NCI-H1417 treated with DMSO at 0.1 percent for 48 hours (cell line): Measurements from ENCODE around the gene VEPH1.

Experiments
- DNase-seq: peaks from one replicate; lab custom pipeline; 2025; lab: John Stamatoyannopoulos, UW

VEPH1 gene

DNA sequence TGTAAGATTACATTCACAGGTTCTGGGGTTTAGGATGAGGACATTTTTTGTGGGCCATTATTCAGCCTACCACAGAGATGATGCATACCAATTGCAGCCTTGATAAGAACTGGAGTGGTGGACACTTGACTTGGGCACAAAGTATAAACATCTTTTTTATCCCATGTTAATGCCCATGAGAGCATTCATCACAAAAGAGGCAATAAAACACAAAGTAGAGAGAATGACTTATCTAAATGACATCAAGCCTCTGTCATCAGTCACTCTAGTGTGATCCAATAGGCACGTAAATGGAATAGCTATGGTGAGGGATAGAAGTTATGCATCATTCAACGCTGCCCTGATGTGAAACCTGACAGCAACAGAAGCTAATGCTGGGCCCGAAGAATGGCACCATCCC lies 25.8 kb downstream of the VEPH1 start:
- no peak for DNase-seq

DNA sequence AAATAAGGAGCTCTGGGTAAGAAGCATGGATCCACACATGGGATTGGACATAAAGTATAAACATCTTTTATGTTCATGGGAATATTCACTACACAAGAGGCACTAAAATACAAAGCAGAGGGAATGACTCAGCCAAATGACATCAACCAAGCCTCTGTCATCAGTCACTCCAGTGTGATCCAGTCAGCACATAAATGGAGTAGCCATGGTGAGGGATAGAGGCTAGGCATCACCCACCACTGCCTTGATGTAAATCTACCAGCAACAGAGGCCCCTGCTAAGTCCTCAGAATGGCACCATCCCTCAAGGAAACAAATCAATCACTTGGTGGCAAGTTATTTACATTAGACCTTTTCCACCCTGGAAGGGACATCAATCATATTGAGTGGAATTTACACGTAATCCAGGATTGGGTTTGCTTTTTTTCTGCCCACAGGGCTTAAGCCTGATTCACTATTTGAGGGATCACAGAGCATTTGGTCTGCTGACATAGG lies 27.2 kb downstream of the VEPH1 start:
- no peak for DNase-seq

DNA sequence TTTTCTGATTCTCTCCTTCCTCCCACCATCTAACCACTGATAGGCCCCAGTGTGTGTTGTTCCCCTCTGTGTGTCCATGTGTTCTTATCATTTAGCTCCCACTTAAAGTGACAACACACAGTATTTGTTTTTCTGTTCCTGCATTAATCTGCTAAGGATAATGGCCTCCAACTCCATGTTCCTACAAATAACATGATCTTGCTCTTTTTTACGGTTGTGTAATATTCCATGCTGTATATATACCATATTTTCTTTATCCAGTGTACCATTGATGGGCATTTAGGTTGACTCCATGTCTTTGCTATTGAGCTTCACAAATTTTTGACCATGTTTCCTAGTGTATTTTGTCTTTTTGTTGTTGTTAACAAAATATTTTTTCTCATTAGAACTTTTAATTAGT lies 30.6 kb downstream of the VEPH1 start:
- no peak for DNase-seq

DNA sequence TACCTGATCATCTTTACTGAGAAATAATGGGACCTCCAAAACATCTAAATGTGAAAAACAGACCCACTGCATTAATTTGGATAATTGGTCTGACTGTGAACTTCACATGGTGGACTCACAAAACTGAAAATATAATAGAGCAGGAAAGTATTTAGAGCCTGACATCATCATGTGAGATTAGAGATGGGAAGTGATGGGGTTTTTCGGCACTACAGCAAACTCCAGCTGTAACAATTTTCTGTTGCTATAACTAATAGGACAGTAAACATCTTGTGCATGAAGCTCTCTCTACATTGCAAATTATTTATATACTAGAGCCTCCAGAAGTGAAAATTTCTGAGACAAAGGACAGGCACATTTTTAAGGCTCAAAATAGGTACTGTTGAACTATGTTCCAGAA lies 32.2 kb downstream of the VEPH1 start:
- DNase-seq, result no peak

DNA sequence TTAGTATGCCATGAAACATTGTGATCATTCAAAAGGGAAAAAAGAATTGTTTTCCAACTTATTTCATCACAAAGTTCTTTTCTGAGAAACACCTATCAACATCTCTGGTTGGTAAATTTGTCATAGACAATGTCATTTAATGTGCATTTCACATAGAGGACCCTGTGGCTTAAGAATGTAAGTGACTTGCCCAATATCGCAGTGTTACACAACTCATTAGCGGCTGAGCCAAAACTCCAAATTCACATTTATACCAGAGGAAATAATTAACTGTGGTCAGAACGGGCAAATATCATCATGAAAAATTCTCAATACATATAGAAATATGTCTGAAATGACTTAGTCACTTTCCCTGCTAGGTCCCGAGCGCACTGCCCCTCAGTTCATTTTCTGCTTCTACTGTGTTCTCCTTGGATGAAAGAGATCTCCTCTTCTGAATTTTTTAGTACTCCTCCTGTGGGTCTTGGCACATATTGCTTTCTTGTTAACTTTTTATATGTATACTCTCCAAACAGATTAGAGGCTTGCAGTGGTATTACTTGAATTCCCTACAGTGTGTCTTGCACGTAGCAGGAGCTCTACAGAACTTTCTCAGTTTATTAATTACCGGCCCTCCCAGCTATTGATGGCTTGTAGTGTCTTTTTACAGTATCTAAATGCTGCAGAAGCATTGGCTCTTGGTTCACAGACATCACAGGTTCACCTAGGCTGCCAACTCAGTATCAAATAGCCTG lies 33.5 kb downstream of the VEPH1 start:
- no peak for DNase-seq

DNA sequence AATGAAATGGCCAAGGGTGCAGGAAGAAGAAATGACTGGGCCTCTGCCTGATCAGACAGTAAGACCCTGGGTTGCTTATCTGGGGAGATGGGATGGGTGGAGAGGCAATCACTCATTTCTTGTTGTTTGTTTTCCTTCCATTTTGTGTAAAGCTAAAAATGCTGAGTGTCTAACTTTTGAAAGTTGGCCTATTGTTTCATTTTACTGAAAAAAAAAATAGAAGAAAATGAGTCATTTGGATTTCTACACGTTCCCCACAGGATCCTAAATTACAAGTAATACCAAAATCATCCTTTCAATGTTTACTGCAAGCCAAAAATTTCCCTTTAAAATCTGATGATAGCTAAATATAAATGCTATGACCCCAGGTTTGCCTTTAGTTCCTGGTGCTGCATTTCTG lies 36.0 kb downstream of the VEPH1 start:
- DNase-seq, result no peak

DNA sequence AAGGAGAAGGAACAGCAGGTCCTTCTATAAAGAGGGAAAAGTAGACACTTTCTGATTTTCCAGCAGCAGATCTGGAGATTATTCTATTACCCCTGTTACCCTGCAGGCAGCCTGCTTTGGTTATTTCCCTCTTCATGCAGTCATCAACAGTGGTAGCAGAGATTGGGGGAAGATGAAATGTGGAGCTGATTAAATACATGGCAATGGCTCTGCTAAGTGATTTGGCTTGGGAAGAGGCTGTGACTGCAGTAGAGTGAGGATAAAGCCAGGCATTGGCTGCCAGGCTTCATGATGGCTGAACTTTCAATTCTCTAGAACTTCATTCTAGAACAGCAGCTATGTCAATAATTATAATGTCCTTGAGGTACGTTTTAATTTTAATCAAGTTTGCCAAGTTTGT lies 37.5 kb downstream of the VEPH1 start:
- no peak for DNase-seq

DNA sequence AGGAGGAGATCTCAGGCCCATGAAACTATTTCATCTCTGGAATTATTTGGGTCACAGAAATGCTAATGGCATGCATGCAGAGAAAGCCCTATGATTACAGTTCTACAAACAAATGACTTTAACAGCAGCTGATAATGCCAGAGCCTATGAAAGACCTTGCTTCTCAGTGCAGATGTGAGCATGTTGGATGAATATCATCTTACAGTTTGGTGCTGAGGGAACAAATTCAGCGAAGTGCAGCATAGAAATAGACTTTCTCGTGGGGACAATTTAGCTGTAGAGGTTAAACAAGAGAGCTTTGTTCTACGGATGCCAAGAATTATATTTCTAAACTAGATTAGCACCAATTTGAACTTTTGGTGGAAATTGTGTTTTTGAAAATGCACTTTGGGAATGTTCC lies 38.9 kb downstream of the VEPH1 start:
- DNase-seq, result no peak

DNA sequence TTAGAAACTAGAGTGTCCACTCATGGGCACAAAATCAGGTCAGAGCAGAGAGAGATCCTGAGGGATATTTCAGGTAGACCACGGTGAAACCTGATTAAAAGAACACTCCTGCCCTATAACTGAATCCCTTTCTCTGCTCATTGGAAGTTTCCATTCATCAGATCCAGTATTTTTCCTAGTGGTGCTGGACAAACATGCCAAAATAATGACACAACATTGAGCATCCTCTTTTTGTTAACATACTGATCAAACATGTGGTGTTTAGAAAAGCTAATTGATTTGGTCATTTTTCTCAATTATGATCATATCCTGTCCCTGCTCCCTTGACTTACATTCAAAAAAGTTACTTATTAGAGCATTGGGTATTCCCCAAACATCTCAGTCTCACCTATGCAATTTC lies 39.4 kb downstream of the VEPH1 start:
- no peak for DNase-seq

DNA sequence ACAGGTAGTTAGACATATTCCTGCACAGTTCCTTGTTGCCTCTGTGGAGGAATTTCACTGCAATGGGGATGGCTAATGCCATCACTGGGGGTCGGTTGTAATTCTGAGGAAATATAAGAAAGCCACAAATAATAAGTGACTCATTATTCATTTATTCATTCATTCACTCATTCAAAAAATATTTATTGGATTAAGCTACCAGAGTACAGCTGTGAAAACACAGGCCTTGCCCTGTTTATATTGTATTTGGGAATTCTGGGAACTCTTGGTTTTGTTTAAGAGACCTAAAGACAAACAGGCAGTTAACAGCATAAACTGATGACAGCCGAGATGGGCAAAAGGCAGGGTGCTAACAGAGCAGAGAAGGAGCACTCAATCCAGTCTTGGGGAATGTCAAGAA lies 43.0 kb downstream of the VEPH1 start:
- DNase-seq, result no peak

DNA sequence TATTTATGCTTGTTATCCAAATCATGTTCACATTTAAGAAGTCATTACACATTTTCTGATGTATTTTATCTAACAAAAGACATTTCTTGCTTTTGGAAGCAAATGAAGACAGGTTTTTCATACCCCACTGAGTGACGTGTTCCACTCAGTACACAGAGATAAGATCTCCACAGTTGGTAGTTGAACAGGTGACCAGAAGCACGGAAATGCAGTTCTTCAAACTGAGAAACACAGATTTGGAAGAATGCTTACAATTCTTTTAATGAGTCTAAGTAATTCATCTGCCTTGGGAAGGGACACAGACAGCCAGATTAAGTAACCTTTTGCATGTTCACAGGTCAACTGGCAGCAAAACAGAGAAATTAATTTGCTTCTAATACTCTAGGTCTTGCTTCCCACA lies 43.5 kb downstream of the VEPH1 start:
- no peak for DNase-seq

DNA sequence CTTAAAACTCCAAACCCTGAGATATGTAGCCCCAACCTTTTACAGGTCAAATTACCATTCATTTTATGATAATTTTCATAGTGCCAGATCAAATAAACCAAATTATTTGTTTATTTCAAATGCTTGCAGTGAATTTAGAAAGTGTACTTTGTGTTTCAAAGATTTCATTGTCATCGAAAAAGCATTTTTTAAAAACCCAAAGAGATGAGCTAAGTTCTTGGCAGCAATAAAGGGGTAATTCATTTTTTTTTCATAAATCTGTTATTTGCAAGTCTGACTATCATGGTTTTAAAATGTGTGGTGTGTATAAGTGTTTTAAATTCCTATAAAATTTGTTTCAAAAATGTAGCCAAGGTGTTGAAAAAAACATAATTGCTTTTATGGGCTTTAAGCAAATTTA lies 49.4 kb downstream of the VEPH1 start:
- no peak for DNase-seq

DNA sequence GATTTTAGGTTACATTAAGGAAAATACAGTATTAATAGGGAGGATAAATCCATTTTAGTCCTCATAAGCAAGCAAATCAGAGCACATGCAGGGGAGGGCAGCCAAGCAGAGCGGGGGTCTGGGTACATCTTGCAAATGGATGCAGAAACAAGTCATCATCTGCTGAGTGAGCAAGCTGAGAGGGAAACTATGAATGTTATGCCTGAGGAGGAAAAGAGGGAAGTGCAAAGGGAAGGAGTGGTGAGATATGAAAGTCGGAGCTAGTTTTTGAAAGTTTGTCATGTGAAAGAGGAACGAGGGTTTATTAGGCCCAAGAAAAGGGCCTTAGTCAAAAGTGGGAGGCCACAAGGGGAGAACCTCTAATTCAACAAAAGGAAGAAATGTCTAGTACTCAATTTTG lies 51.1 kb downstream of the VEPH1 start:
- DNase-seq, result no peak

DNA sequence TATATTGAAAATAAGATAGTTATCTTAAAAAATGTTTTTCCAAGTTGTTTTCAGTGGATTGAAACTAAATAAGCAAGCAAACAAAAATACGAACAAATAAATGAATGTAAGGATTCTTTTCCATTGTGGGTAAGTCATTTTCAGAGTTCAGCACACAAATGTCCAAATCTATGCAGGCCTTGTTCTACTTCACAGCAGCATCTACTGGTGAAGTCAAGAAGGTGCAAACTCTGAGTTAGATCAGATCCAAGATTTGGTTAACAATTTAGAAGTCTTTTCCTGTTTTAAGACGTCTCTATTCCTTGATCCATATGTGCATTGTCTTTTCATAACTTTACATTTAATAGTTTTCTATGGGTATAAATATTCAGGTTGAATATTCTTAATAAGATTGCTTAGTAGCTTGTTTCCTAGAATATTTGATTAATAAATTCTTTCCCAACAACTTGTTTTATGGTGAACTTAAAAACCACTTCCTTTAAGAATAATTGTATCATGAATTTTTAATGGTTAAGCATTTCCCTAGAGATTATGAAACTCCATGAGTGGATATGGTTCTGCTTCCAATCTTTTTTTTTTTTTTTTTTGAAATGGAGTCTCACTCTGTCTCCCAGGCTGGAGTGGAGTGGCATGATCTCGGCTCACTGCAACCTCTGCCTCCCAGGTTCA lies 56.1 kb downstream of the VEPH1 start:
- no peak for DNase-seq

DNA sequence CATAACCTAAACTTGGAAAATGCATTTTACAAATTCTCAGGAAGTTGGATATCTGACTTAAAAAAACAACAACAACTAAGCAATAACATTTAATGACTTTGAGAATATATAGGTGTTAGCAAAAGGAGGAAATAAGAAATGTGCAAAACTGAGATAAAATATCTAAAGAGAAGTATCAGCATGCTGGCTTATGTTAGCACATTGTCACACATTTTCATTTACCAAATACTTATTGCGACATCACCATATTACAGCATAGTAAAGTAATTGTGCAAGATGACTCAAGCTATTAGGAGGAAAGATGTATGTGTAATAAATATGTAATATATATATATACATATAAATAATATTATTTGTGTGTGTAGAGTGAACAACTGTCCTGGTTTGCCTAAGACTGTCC lies 57.4 kb downstream of the VEPH1 start:
- DNase-seq, result no peak

DNA sequence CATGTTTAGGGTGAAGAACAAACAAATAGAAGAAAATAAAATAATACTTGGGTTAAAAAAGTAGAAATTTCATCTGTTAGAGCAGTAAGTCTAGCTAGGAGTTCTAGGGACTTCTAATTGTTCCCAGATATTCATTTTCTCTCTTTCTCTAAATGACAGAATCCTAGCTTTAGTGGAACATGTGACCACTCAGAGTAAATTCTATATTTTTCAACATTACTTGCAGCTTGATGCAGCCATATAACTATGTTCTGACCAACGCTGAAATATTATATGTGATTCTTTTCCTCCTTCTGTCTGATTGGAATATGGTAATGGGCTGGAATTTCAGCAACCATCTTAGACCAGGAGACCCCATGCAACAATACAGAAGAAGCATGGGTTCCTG lies 58.4 kb downstream of the VEPH1 start:
- DNase-seq, result no peak

DNA sequence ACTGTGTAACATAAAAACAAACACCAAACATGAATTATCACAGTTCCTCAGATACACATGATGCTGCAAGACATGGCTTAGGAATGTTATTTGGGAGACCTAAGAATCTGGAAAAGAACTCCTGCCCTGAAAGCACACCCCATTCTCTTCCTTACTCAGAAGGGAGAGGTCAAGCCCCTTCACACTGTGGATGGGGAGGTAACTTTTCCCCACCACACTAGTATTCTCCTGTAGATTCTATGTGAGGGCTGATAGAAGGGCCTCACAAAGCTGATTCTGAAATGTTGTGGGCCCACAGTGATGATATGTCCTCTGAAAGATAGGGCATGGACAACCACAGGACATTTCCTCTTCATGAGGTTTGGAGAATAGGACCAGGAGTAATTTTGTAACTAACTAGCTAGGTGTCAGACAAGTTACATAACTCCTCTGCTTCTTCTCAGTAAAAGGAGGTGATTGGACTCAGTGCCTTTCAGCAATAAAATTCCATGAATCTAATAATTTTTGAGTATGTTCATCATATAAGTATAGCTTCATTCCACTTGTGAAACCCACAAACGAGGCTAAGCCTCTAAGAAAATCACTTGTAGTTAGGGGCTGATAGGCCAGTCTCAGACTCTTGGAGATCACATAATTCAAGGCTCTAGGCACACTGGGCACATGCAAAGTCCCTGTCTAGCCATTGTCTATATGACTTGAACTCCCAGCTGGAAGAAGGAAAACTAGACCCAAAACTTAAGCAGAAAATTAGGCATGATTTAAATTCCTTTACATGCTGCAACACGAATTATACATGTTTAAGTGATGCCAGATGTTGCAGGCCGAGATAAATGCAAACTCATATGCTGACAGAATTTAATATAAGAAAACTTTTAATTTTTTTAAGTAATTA lies 59.1 kb downstream of the VEPH1 start:
- no peak for DNase-seq

DNA sequence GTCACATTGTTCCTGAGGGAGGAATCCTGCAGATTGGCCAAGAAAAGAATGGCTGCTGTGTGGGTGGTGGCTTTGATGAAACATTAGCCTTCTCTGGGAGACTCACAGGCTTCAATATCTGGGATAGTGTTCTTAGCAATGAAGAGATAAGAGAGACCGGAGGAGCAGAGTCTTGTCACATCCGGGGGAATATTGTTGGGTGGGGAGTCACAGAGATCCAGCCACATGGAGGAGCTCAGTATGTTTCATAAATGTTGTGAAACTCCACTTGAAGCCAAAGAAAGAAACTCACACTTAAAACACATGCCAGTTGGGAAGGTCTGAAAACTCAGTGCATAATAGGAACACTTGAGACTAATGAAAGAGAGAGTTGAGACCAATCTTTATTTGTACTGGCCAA lies 60.5 kb downstream of the VEPH1 start:
- no peak for DNase-seq

DNA sequence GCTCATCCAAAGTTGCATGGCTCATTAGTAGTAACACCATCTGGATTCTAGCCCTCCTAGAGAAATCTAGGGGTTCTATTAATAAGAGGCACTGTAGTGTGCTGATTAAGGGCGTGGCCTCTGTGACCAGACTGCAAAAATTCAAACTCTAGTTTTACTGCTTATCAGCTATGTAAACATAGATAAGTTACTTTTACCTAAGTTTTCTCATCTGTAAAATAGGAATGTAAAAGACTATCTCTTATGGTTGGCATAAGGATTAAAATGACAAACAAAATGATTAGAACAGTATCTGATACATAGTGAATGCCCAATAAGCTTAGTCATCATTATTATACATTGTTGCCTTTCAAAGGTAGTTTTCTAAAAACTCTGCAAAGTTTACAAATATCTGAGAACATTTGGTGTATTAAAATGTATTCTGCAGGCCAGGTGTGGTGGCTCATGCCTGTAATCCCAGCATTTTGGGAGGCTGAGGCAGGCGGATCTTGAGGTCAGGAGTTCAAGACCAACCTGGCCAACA lies 62.1 kb downstream of the VEPH1 start:
- DNase-seq, result no peak

DNA sequence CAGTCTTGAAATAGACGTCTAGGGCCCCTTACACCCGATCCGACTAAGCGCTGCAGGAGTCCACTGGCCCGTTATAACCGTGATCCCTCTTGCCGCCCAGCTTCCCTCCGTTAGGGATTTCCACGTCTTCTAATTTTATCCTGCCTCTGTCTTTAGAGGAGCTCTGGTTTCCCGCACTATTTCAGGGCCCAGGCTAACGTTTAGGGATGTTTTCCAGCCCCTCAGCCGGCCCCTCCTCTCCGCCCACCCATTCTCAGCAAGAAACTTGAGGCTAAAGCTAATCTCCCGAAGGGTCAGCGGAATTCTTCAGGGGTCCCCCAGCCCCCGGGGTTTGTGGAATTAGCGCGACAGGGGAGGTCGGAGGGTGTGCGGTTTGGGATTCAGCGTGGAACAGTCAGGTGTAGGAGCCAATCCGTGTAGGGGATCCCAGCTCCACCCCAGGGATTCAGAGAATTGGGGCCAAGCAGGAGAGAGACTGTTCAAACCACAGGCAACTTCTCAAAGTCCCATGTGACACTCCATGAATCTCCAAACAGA lies 65.0 kb downstream of the VEPH1 start:
- DNase-seq, result no peak

DNA sequence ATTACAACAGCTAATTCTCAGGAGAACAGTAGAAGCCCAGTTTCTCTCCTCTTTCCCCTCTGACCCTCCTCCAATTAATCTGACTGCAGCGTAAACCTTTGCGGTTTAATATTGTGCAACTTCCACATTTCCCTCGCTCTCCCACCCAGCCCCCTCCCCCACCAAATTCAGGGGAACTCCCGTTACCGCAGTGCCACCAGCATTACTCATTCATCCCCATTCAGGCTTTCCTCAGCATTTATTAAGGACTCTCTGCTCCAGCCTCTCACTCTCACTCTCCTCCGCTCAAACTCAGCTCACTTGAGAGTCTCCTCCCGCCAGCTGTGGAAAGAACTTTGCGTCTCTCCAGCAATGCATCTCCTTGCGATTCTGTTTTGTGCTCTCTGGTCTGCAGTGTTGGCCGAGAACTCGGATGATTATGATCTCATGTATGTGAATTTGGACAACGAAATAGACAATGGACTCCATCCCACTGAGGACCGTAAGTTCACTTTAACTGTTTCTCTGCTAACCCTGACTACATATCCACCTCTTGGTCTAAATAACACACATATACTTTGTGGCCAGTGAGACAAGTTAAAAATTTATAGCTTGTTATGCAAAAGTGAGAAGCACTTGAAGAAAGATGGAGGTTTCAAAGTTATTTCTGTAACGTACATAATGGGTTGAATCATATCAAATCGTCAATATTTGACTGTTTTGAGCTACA lies 66.5 kb downstream of the VEPH1 start, which contains the start of gene PTX3:
TSS of gene PTX3 (plus strand) at position 268 of the 709 bp plus-strand sequence. CDS start at position 352, 84 bp downstream.
- DNase-seq, result no peak

DNA sequence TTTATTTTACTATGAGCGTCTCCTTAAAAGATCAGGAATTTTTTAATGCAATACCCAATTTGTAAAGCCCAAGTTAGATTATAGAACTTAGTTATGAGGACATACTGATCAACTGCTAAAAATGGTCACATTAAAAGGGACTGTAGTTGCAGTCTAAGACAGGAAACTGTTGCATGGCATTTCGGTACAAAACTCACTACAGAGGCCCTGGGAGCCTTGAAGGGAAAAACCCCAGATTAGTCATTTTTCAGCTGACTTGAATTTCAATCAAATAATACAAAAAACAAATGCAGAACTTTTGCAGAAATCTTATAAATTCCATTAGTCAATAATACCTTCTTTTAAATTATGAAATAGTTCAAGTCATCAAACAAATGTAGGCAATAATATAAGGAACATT lies 73.5 kb downstream of the VEPH1 start:
- DNase-seq, result no peak
